WI38 (cell line): ENCODE measurements around the gene DPYD.

Experiments
- H3K4me3 ChIP-seq: 2 replicates; pipeline ENCODE4 v1.5.1; 2011; ENCODE audit warnings: low read depth, mild to moderate bottlenecking, control low read depth, low read length
- CTCF ChIP-seq: IDR thresholded peaks from 2 replicates; pipeline ENCODE4 v1.5.1; 2012; ENCODE audit warnings: low read depth, mild to moderate bottlenecking, control low read depth, low read length

The DPYD gene

DNA sequence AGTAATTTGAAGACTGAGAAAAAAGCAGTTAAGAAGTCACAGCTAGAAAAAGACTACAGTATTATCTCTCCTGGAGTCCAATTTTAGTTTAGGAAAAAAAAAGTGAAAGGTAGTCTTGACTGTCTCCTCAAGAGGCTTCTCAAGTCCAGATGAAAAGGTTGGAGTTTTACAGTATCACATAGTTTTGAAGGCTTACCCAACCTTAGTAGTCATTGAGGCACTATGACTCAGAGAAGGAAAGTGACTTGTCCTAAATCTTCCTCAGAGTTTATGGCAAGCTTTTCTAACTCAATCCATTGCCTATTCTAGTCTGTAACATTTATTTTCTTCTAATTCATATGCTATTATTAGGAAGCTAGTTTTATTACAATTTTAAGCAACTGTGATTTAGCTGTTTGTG is 174.9 kb downstream of the DPYD start:
- H3K4me3 ChIP-seq: no peak overlapping the region
- TF ChIP-seq CTCF: no peak

- no peak overlapping the region for H3K4me3 ChIP-seq
- TF ChIP-seq CTCF: no peak
Observed at GRCh38 chr1:97744977-97745376, 175.9 kb downstream of the DPYD start.

- no peak for TF ChIP-seq CTCF
- H3K4me3 ChIP-seq: no peak overlapping the region
Observed at GRCh38 chr1:97743129-97743528, 177.7 kb downstream of the DPYD start.

- no peak for TF ChIP-seq CTCF
- H3K4me3 ChIP-seq: no peak overlapping the region
Observed at GRCh38 chr1:97740891-97741290, 179.9 kb downstream of the DPYD start.

DNA sequence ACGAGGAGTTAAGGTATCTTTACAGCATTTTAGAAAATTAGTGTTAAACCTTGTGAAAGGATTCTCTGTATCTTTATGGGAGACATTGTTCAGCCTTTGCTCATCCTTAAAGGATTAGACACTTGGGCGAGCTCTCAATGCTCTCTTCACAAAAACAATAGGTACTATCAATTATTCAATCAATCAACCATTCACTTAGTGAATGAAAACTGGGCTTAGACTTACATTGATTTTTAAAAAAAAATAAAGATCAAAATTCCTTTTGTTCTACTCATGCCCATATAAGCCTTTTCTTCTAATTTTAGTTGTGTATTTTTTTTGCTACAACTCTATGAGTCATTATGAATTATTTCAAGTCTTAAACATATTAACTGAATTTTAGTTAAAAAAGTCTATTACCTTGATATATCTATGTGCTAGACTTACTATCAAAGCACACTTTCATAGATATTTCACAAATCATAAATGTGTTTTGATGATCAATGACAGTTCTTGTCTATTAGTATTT is 181.2 kb downstream of the DPYD start:
- TF ChIP-seq CTCF: no peak
- no peak overlapping the region for H3K4me3 ChIP-seq

DNA sequence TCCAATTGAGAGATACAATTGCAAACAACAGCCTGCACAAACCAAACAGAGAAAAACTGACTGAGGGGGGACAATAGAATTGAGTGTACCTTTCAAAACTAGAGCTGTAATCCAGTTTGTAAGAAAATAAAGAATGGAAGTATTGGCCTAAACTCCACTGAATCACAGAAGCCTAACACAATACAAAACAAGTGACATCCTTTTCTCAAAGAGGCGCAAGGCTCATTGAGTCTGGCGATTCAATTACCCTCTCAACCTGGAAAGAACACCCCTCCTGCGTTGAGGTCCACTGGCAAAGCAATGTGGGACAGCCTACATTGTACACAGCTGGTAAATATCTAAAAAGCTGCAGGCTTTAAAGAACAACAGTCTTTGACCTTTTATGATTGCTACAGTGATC is 182.6 kb downstream of the DPYD start:
- H3K4me3 ChIP-seq: no peak overlapping the region
- TF ChIP-seq CTCF: no peak

GRCh38 chr1:97730271-97730670 is 190.6 kb downstream of the DPYD start:
- H3K4me3 ChIP-seq: no peak overlapping the region
- no peak for TF ChIP-seq CTCF
